CD14-positive monocyte (primary cell): Measurements from ENCODE around the gene SPTBN1. TPM values are rescaled to one million over a fixed set of nuclear protein-coding genes. Genes with fewer than 3 reads are reported as not detected.
A peak's percentile ranks its signal among the peaks of the same experiment; 100 is the strongest.

Source experiments
- DNase-seq, 3 donors: peaks; one replicate each; pipeline ENCODE4 v3.0.0-alpha.2; 2011 to 2022
- H2AFZ ChIP-seq: 2 replicates; pipeline ENCODE4 v1.6.0; 2012; ENCODE audit warnings: mild to moderate bottlenecking, low read depth, low read length, inconsistent platforms; ENCODE audit not compliant: insufficient read depth, poor library complexity, severe bottlenecking
- H3K27ac ChIP-seq, 2 donors: 1 replicate in 1 of 2; 2 replicates in 1 of 2; pipeline ENCODE4 v1.5.1; 2012 to 2013; ENCODE audit warnings: low read length in 2 of 2, control low read depth in 1 of 2, inconsistent platforms in 1 of 2, low read depth in 1 of 2, mild to moderate bottlenecking in 1 of 2
- H3K27me3 ChIP-seq, 2 donors: one replicate each; pipeline versions ENCODE4 v1.6.0 to v1.6.1; 2011 to 2013; ENCODE audit warnings: low read length in 2 of 2; ENCODE audit not compliant: control insufficient read depth in 2 of 2, insufficient read depth in 2 of 2
- H3K36me3 ChIP-seq, 2 donors: replicated peaks in 1 of 2; 1 replicate in 1 of 2; 2 replicates in 1 of 2; pipeline versions ENCODE4 v1.5.1 to v1.6.1; 2012 to 2013; ENCODE audit warnings: low read length in 2 of 2, control low read depth in 1 of 2, inconsistent platforms in 1 of 2, mild to moderate bottlenecking in 1 of 2; ENCODE audit not compliant: insufficient read depth in 2 of 2, control insufficient read depth in 1 of 2
- H3K4me1 ChIP-seq, 2 donors: 1 replicate in 1 of 2; 2 replicates in 1 of 2; pipeline versions ENCODE4 v1.5.1 to v1.6.1; 2012 to 2013; ENCODE audit warnings: low read length in 2 of 2, control low read depth in 1 of 2, inconsistent platforms in 1 of 2, mild to moderate bottlenecking in 1 of 2, moderate library complexity in 1 of 2; ENCODE audit not compliant: insufficient read depth in 2 of 2, control insufficient read depth in 1 of 2
- H3K4me2 ChIP-seq: replicated peaks from 2 replicates; pipeline ENCODE3; 2012; ENCODE audit warnings: low read length, moderate library complexity, mild to moderate bottlenecking; ENCODE audit not compliant: poor library complexity, severe bottlenecking; ENCODE audit errors: extremely low read depth
- H3K4me3 ChIP-seq, 3 experiments: fragments of 200-600 bp in 1 of 3; sonication (generic) in 1 of 3; replicated peaks in 1 of 3; 1 replicate in 2 of 3; 2 replicates in 1 of 3; pipeline ENCODE4 v1.5.1; 2011 to 2013; ENCODE audit warnings: low read length in 3 of 3, mild to moderate bottlenecking in 3 of 3, control low read depth in 2 of 3, low read depth in 2 of 3, inconsistent platforms in 1 of 3, moderate library complexity in 1 of 3
- H3K79me2 ChIP-seq: 2 replicates; pipeline ENCODE4 v1.6.0; 2012; ENCODE audit warnings: mild to moderate bottlenecking, control low read depth, inconsistent platforms, low read length, moderate library complexity; ENCODE audit not compliant: insufficient read depth
- H3K9ac ChIP-seq: 2 replicates; pipeline ENCODE4 v1.6.0; 2017; ENCODE audit warnings: low read length, mild to moderate bottlenecking; ENCODE audit not compliant: insufficient read depth, poor library complexity, severe bottlenecking
- H3K9me3 ChIP-seq, 2 donors: replicated peaks in 1 of 2; 1 replicate in 1 of 2; 2 replicates in 1 of 2; pipeline versions ENCODE4 v1.5.1 to v1.6.1; 2012 to 2013; ENCODE audit warnings: low read length in 2 of 2, control low read depth in 1 of 2; ENCODE audit not compliant: control insufficient read depth in 1 of 2, insufficient read depth in 1 of 2
- H4K20me1 ChIP-seq: 2 replicates; pipeline ENCODE4 v1.6.0; 2012; ENCODE audit warnings: mild to moderate bottlenecking, low read length, control low read depth, moderate library complexity; ENCODE audit not compliant: insufficient read depth
- H3K27ac Mint-ChIP-seq, 7 donors: one replicate each; pipeline ENCODE4 v1.8.0; 2020; ENCODE audit warnings: mild to moderate bottlenecking in 7 of 7, mixed read lengths in 7 of 7, moderate library complexity in 6 of 7, inconsistent platforms in 2 of 7
- H3K27me3 Mint-ChIP-seq, 3 donors: one replicate each; pipeline ENCODE4 v1.8.0; 2021 to 2022; ENCODE audit warnings: low read depth in 3 of 3, mild to moderate bottlenecking in 3 of 3, mixed read lengths in 3 of 3, moderate library complexity in 3 of 3, inconsistent platforms in 1 of 3
- H3K36me3 Mint-ChIP-seq, 2 donors: one replicate each; pipeline ENCODE4 v1.8.0; 2020; ENCODE audit warnings: mixed read lengths in 2 of 2, inconsistent platforms in 1 of 2, mild to moderate bottlenecking in 1 of 2
- H3K4me1 Mint-ChIP-seq: one replicate; pipeline ENCODE4 v1.8.0; 2020; ENCODE audit warnings: mild to moderate bottlenecking, mixed read lengths
- H3K4me3 Mint-ChIP-seq, 2 donors: one replicate each; pipeline ENCODE4 v1.8.0; 2020; ENCODE audit warnings: mild to moderate bottlenecking in 2 of 2, mixed read lengths in 2 of 2, moderate library complexity in 1 of 2
- H3K9me3 Mint-ChIP-seq, 7 donors: one replicate each; pipeline ENCODE4 v1.8.0; 2020 to 2022; ENCODE audit warnings: mixed read lengths in 7 of 7, mild to moderate bottlenecking in 6 of 7, moderate library complexity in 6 of 7, inconsistent platforms in 2 of 7
- WGBS: methylation state at CpG from one replicate; pipeline ENCODE4 v1.1.5; 2013; ENCODE audit warnings: missing lambda C conversion rate; ENCODE audit not compliant: insufficient coverage; 5-methylcytosine and 5-hydroxymethylcytosine counted together
- intact Hi-C, 2 donors: fragments of 100-400 bp; cut with micrococcal nuclease; formaldehyde crosslinking; loops; one replicate each; pipeline versions ENCODE4 v1.15.0 to v1.15.1; 2023
- polyA plus RNA-seq, 3 donors: library from polyadenylated mRNA; depleted of rRNA in 1 of 3; unstranded in 2 of 3; stranded (reverse) in 1 of 3; fragments of 300-500 nt in 2 of 3; fragments of >200 nt in 1 of 3; fragmentation: Illumina TruSeq in 2 of 3; gene quantifications; 1 replicate in 2 of 3; 2 replicates in 1 of 3; pipeline ENCODE4 v1.2.3, GENCODE V29; 2012 to 2021
- TF ChIP-seq, protein P1 (sequence below): fragments of 200-600 bp; IDR thresholded peaks from one replicate; pipeline ENCODE4 v1.8.0; 2022; ENCODE audit warnings: antibody characterized with exemption, mild to moderate bottlenecking

The SPTBN1 gene
- polyA plus RNA-seq, 3 donors, result 0.79 to 2.8 (median 1.7) TPM

DNA sequence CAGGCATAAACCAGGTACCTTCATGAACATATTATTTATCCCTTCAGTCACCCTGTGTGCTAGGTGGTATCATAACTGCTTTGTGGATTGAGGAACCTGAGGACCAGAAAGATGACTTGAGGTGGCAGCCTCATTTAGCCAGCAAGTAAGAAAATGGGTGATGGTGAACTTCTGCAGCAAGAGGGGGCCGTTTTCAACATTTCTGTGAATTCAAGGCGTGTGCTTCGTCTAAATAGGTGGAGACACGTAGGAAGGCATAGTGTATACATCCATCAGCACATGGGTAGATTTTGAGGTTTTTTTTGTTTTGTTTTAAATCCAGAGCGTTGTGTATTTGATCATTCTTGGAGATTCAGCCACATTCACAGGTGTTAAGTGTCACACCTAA is 118.7 kb downstream of the SPTBN1 start:
- DNase-seq, result no peak
- H3K4me3 Mint-ChIP-seq, result no peak overlapping the region
- Histone ChIP-seq H3K9me3 (no peaks in the 10 kb centered on the region), H3K79me2 (peaks cover 93% of the 10 kb centered on the region), H3K4me1 (peaks cover 48 to 59% of the 10 kb centered on the region in 2 donors), H3K9ac (no peak overlapping the region), H2AFZ (no peak overlapping the region), H3K4me3 (no peak overlapping the region), H3K27ac (peak overlapping the region in 1 of 2 donors; percentile 50), H3K4me2 (no peak overlapping the region), H3K36me3 (no peaks in the 10 kb centered on the region), H3K27me3 (no peaks in the 10 kb centered on the region), H4K20me1 (no peaks in the 10 kb centered on the region)
- 90% methylated on average over 4 of the region's 5 CpGs for WGBS
- H3K36me3 Mint-ChIP-seq, result peaks cover 12 to 17% of the 10 kb centered on the region in 2 donors
- H3K27me3 Mint-ChIP-seq, result no peaks in the 10 kb centered on the region
- TF ChIP-seq, protein P1, sequence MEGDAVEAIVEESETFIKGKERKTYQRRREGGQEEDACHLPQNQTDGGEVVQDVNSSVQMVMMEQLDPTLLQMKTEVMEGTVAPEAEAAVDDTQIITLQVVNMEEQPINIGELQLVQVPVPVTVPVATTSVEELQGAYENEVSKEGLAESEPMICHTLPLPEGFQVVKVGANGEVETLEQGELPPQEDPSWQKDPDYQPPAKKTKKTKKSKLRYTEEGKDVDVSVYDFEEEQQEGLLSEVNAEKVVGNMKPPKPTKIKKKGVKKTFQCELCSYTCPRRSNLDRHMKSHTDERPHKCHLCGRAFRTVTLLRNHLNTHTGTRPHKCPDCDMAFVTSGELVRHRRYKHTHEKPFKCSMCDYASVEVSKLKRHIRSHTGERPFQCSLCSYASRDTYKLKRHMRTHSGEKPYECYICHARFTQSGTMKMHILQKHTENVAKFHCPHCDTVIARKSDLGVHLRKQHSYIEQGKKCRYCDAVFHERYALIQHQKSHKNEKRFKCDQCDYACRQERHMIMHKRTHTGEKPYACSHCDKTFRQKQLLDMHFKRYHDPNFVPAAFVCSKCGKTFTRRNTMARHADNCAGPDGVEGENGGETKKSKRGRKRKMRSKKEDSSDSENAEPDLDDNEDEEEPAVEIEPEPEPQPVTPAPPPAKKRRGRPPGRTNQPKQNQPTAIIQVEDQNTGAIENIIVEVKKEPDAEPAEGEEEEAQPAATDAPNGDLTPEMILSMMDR, result no peak
- H3K4me1 Mint-ChIP-seq, result peaks cover 76% of the 10 kb centered on the region
- intact Hi-C loops, result loop anchor here (5.0 to 10.0 kb wide), 2 partner anchors 50 to 53 kb away; no protein-coding TSS in a partner anchor
- peak overlapping the region in 6 of 7 donors; percentile 10 to 94 (median 58) for H3K27ac Mint-ChIP-seq
- H3K9me3 Mint-ChIP-seq, result no peaks in the 10 kb centered on the region

DNA sequence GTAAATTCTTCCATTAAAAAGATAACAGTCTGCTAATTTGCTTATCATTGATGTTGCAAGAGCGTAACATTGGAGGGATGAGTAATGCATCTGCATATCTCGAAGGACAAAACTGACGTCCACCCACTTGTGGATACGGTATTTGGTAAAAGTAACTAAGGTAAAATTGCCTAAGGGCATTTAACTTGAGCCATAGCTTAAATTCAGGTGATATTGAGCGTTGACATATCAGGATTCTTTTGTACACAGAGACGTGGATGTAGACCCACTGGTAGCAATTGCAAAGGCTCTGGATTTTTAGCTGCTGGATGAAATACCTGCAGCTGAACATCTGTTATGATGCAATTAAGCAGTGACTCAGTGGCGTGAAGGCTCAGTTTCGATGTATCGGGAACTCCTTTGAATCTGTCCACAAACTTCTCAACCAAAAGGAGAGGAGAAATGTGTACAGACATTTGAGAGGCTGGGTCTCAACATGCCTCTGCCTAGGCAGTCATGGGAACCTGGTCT is 119.3 kb downstream of the SPTBN1 start:
- Histone ChIP-seq H3K9me3 (no peaks in the 10 kb centered on the region), H3K4me2 (no peak overlapping the region), H2AFZ (no peak overlapping the region), H3K4me3 (no peak overlapping the region), H3K4me1 (peaks cover 47 to 58% of the 10 kb centered on the region in 2 donors), H3K36me3 (no peaks in the 10 kb centered on the region), H3K27me3 (no peaks in the 10 kb centered on the region), H3K27ac (no peak overlapping the region), H3K79me2 (peaks cover 93% of the 10 kb centered on the region), H3K9ac (no peak overlapping the region), H4K20me1 (no peaks in the 10 kb centered on the region)
- peaks cover 12 to 17% of the 10 kb centered on the region in 2 donors for H3K36me3 Mint-ChIP-seq
- intact Hi-C loops, result loop anchor here in 1 of 2 donors (10.0 kb wide), 1 partner anchor 51 kb away; no protein-coding TSS in a partner anchor
- no peaks in the 10 kb centered on the region for H3K27me3 Mint-ChIP-seq
- WGBS, result 45% methylated on average over 6 of the region's 9 CpGs
- TF ChIP-seq, protein P1, result no peak
- peak overlapping the region in 3 of 7 donors; percentile 48 to 94 (median 66) for H3K27ac Mint-ChIP-seq
- no peaks in the 10 kb centered on the region for H3K9me3 Mint-ChIP-seq
- no peak overlapping the region for H3K4me3 Mint-ChIP-seq
- peak in 2 of 3 donors; percentile 54 to 56 for DNase-seq
- peaks cover 75% of the 10 kb centered on the region for H3K4me1 Mint-ChIP-seq
